ENCODE data around the gene KRTAP1-4. TPM values are rescaled to one million over a fixed set of nuclear protein-coding genes. Genes with fewer than 3 reads are reported as not detected.

The KRTAP1-4 gene
- total RNA-seq, 1 experiment from 2014 or later: not detected

Other genes starting within 250 kb of the KRTAP1-4 start
- gene KRT27, start 247.6 kb downstream of the KRTAP1-4 start, total RNA-seq (2014; rRNA removed; shearing (Covaris generic)): not detected in 2 replicates
- gene KRT28, start 230.2 kb downstream of the KRTAP1-4 start, total RNA-seq (2014; rRNA removed; shearing (Covaris generic)): not detected in 2 replicates
- 22.4 and 30.6 TPM in 2 replicates for gene KRT10, start 207.6 kb downstream of the KRTAP1-4 start, total RNA-seq (2014; rRNA removed; shearing (Covaris generic))
- not detected in 2 replicates for gene KRT12, start 163.0 kb downstream of the KRTAP1-4 start, total RNA-seq (2014; rRNA removed; shearing (Covaris generic))
- gene KRT20, start 145.0 kb downstream of the KRTAP1-4 start, total RNA-seq (2014; rRNA removed; shearing (Covaris generic)): not detected in 2 replicates
- not detected in 2 replicates for gene KRT23, start 92.5 kb downstream of the KRTAP1-4 start, total RNA-seq (2014; rRNA removed; shearing (Covaris generic))
- gene KRT39, start 63.2 kb downstream of the KRTAP1-4 start, total RNA-seq (2014; rRNA removed; shearing (Covaris generic)): not detected in 2 replicates
- not detected in 2 replicates for gene KRT40, start 45.9 kb downstream of the KRTAP1-4 start, total RNA-seq (2014; rRNA removed; shearing (Covaris generic))
- gene KRTAP3-3, start 36.0 kb downstream of the KRTAP1-4 start, total RNA-seq (2014; rRNA removed; shearing (Covaris generic)): not detected in 2 replicates
- gene KRTAP3-2, start 30.3 kb downstream of the KRTAP1-4 start, total RNA-seq (2014; rRNA removed; shearing (Covaris generic)): not detected in 2 replicates
- gene KRTAP3-1, start 21.1 kb downstream of the KRTAP1-4 start, total RNA-seq (2014; rRNA removed; shearing (Covaris generic)): not detected in 2 replicates
- gene KRTAP1-5, start 3.0 kb downstream of the KRTAP1-4 start, total RNA-seq (2014; rRNA removed; shearing (Covaris generic)): not detected in 2 replicates
- not detected in 2 replicates for gene KRTAP1-3, start 4.7 kb upstream of the KRTAP1-4 start, total RNA-seq (2014; rRNA removed; shearing (Covaris generic))
- not detected in 2 replicates for gene KRTAP1-1, start 11.3 kb upstream of the KRTAP1-4 start, total RNA-seq (2014; rRNA removed; shearing (Covaris generic))
- gene KRTAP2-1, start 17.1 kb upstream of the KRTAP1-4 start, total RNA-seq (2014; rRNA removed; shearing (Covaris generic)): not detected in 2 replicates
- not detected in 2 replicates for gene KRTAP2-2, start 25.0 kb upstream of the KRTAP1-4 start, total RNA-seq (2014; rRNA removed; shearing (Covaris generic))
- gene KRTAP2-3, start 29.9 kb upstream of the KRTAP1-4 start, total RNA-seq (2014; rRNA removed; shearing (Covaris generic)): not detected in 2 replicates
- not detected in 2 replicates for gene KRTAP2-4, start 35.7 kb upstream of the KRTAP1-4 start, total RNA-seq (2014; rRNA removed; shearing (Covaris generic))
- gene KRTAP4-7, start 54.0 kb upstream of the KRTAP1-4 start, total RNA-seq (2014; rRNA removed; shearing (Covaris generic)): not detected in 2 replicates
- not detected in 2 replicates for gene KRTAP4-8, start 67.9 kb upstream of the KRTAP1-4 start, total RNA-seq (2014; rRNA removed; shearing (Covaris generic))
- gene KRTAP4-16, start 72.0 kb upstream of the KRTAP1-4 start, total RNA-seq (2014; rRNA removed; shearing (Covaris generic)): not detected in 2 replicates
- gene KRTAP4-9, start 75.2 kb upstream of the KRTAP1-4 start, total RNA-seq (2014; rRNA removed; shearing (Covaris generic)): not detected in 2 replicates
- gene KRTAP4-11, start 88.2 kb upstream of the KRTAP1-4 start, total RNA-seq (2014; rRNA removed; shearing (Covaris generic)): not detected in 2 replicates
- not detected in 2 replicates for gene KRTAP4-12, start 94.0 kb upstream of the KRTAP1-4 start, total RNA-seq (2014; rRNA removed; shearing (Covaris generic))
- gene KRTAP4-6, start 110.3 kb upstream of the KRTAP1-4 start, total RNA-seq (2014; rRNA removed; shearing (Covaris generic)): not detected in 2 replicates
- not detected in 2 replicates for gene KRTAP4-5, start 119.6 kb upstream of the KRTAP1-4 start, total RNA-seq (2014; rRNA removed; shearing (Covaris generic))
- not detected in 2 replicates for gene KRTAP4-4, start 130.6 kb upstream of the KRTAP1-4 start, total RNA-seq (2014; rRNA removed; shearing (Covaris generic))
- not detected in 2 replicates for gene KRTAP4-3, start 138.0 kb upstream of the KRTAP1-4 start, total RNA-seq (2014; rRNA removed; shearing (Covaris generic))
- not detected in 2 replicates for gene KRTAP4-2, start 148.0 kb upstream of the KRTAP1-4 start, total RNA-seq (2014; rRNA removed; shearing (Covaris generic))
- gene KRTAP4-1, start 154.7 kb upstream of the KRTAP1-4 start, total RNA-seq (2014; rRNA removed; shearing (Covaris generic)): not detected in 2 replicates
- gene KRTAP9-1, start 159.7 kb upstream of the KRTAP1-4 start, total RNA-seq (2014; rRNA removed; shearing (Covaris generic)): not detected in 2 replicates
- not detected in 2 replicates for gene KRTAP9-2, start 196.5 kb upstream of the KRTAP1-4 start, total RNA-seq (2014; rRNA removed; shearing (Covaris generic))
- not detected in 2 replicates for gene KRTAP9-3, start 202.3 kb upstream of the KRTAP1-4 start, total RNA-seq (2014; rRNA removed; shearing (Covaris generic))
- not detected in 2 replicates for gene KRTAP9-8, start 207.8 kb upstream of the KRTAP1-4 start, total RNA-seq (2014; rRNA removed; shearing (Covaris generic))
- not detected in 2 replicates for gene KRTAP9-4, start 219.5 kb upstream of the KRTAP1-4 start, total RNA-seq (2014; rRNA removed; shearing (Covaris generic))
- not detected in 2 replicates for gene KRTAP9-9, start 225.2 kb upstream of the KRTAP1-4 start, total RNA-seq (2014; rRNA removed; shearing (Covaris generic))
- not detected in 2 replicates for gene KRTAP9-6, start 235.2 kb upstream of the KRTAP1-4 start, total RNA-seq (2014; rRNA removed; shearing (Covaris generic))
- not detected in 2 replicates for gene KRTAP9-7, start 245.5 kb upstream of the KRTAP1-4 start, total RNA-seq (2014; rRNA removed; shearing (Covaris generic))

Measured in G401 (cell line).